Adrenal gland (tissue), 5 donors: ENCODE results near the gene ACTG1.
A peak's percentile ranks its signal among the peaks of the same experiment; 100 is the strongest.

Experiments
- CTCF ChIP-seq, 6 experiments: fragments of 450-650 bp in 4 of 6; fragments of 200-600 bp in 2 of 6; sonication (generic) in 1 of 6; IDR thresholded peaks; 1 replicate in 5 of 6; 2 replicates in 1 of 6; pipeline versions ENCODE4 v1.5.1 to v1.8.0; 2016 to 2021; ENCODE audit warnings: antibody characterized with exemption in 6 of 6, mild to moderate bottlenecking in 2 of 6, moderate library complexity in 1 of 6
- POLR2A ChIP-seq, 2 donors: fragments of 450-650 bp; IDR thresholded peaks; one replicate each; pipeline ENCODE4 v1.6.1; 2017; ENCODE audit warnings: antibody characterized with exemption in 2 of 2, mild to moderate bottlenecking in 2 of 2, moderate library complexity in 1 of 2
- donor health status: DM: no; HTN: no; CAD: no.

GRCh38 chr17:81511804-81512561 lies 616 bp downstream of the ACTG1 start:
- TF ChIP-seq POLR2A (IDR thresholded peaks at IDR 0.05) (peak in 1 of 2 donors; percentile 6), CTCF (IDR thresholded peaks at IDR 0.05) (no peak)
